H9 (cell line): ENCODE data around the gene TEX2. TPM values are rescaled to one million over a fixed set of nuclear protein-coding genes. Genes with fewer than 3 reads are reported as not detected.

Source experiments
- DNase-seq: peaks from one replicate; pipeline ENCODE4 v3.0.0-alpha.2; 2017
- H2AFZ ChIP-seq: one replicate; pipeline ENCODE4 v1.6.1; 2013; ENCODE audit warnings: mild to moderate bottlenecking, low read length, control low read depth, moderate library complexity
- H2AK5ac ChIP-seq: 2 replicates; pipeline ENCODE4 v1.6.1; 2013; ENCODE audit warnings: low read length, control low read depth, mixed read lengths; ENCODE audit not compliant: insufficient read length
- H2BK120ac ChIP-seq: one replicate; pipeline ENCODE4 v1.6.1; 2013; ENCODE audit warnings: low read depth, mild to moderate bottlenecking, low read length, control low read depth, inconsistent platforms; ENCODE audit not compliant: poor library complexity, severe bottlenecking
- H2BK12ac ChIP-seq: 2 replicates; pipeline ENCODE4 v1.6.1; 2013; ENCODE audit warnings: low read length, control low read depth, mixed read lengths, low read depth; ENCODE audit not compliant: insufficient read length
- H2BK15ac ChIP-seq: 2 replicates; pipeline ENCODE4 v1.6.1; 2013; ENCODE audit warnings: low read depth, low read length, control low read depth
- H2BK20ac ChIP-seq: one replicate; pipeline ENCODE4 v1.6.1; 2013; ENCODE audit warnings: low read depth, mild to moderate bottlenecking, low read length, control low read depth, inconsistent platforms; ENCODE audit not compliant: poor library complexity, severe bottlenecking
- H2BK5ac ChIP-seq: 2 replicates; pipeline ENCODE4 v1.6.1; 2013; ENCODE audit warnings: low read length, control low read depth, mixed read lengths; ENCODE audit not compliant: insufficient read length
- H3K14ac ChIP-seq: 2 replicates; pipeline ENCODE4 v1.6.1; 2013; ENCODE audit warnings: low read length, control low read depth; ENCODE audit not compliant: insufficient read depth
- H3K18ac ChIP-seq: 2 replicates; pipeline ENCODE4 v1.6.1; 2013; ENCODE audit warnings: low read depth, mild to moderate bottlenecking, mixed read lengths, low read length, control low read depth; ENCODE audit not compliant: insufficient read length
- H3K23ac ChIP-seq: 2 replicates; pipeline ENCODE4 v1.6.1; 2013; ENCODE audit warnings: low read length, control low read depth, mixed read lengths, low read depth; ENCODE audit not compliant: insufficient read length
- H3K23me2 ChIP-seq: 2 replicates; pipeline ENCODE4 v1.6.1; 2013; ENCODE audit warnings: low read depth, mild to moderate bottlenecking, mixed read lengths, low read length, control low read depth; ENCODE audit not compliant: insufficient read length, poor library complexity, severe bottlenecking
- H3K27ac ChIP-seq: 2 replicates; pipeline ENCODE4 v1.5.1; 2013; ENCODE audit warnings: low read length, control low read depth, mixed read lengths, low read depth; ENCODE audit not compliant: insufficient read length
- H3K27me3 ChIP-seq: 2 replicates; pipeline ENCODE4 v1.6.1; 2013; ENCODE audit warnings: low read length, control low read depth, inconsistent platforms; ENCODE audit not compliant: insufficient read depth
- H3K4ac ChIP-seq: 2 replicates; pipeline ENCODE4 v1.6.1; 2013; ENCODE audit warnings: low read depth, mild to moderate bottlenecking, control low read depth, inconsistent platforms, low read length, moderate library complexity
- H3K4me1 ChIP-seq: 2 replicates; pipeline ENCODE4 v1.6.1; 2013; ENCODE audit warnings: low read length, control low read depth, inconsistent platforms; ENCODE audit not compliant: insufficient read depth
- H3K4me2 ChIP-seq: 2 replicates; pipeline ENCODE4 v1.6.1; 2013; ENCODE audit warnings: low read length, control low read depth, mixed read lengths; ENCODE audit not compliant: insufficient read length, insufficient read depth
- H3K56ac ChIP-seq: 2 replicates; pipeline ENCODE4 v1.6.1; 2013; ENCODE audit warnings: low read depth, mild to moderate bottlenecking, mixed read lengths, low read length, control low read depth; ENCODE audit not compliant: insufficient read length
- H3K79me1 ChIP-seq: 2 replicates; pipeline ENCODE4 v1.6.1; 2013; ENCODE audit warnings: low read depth, mild to moderate bottlenecking, moderate library complexity, low read length, control low read depth, inconsistent platforms; ENCODE audit not compliant: insufficient read depth, poor library complexity, severe bottlenecking
- H3K79me2 ChIP-seq: 2 replicates; pipeline ENCODE4 v1.6.1; 2013; ENCODE audit warnings: low read length, control low read depth, inconsistent platforms; ENCODE audit not compliant: insufficient read depth
- H3K9ac ChIP-seq: 2 replicates; pipeline ENCODE4 v1.6.1; 2013; ENCODE audit warnings: low read length, control low read depth, mixed read lengths; ENCODE audit not compliant: insufficient read length; ENCODE audit errors: extremely low read depth
- H3K9me3 ChIP-seq: one replicate; pipeline ENCODE4 v1.6.1; 2013; ENCODE audit warnings: low read depth, low read length, inconsistent platforms; ENCODE audit not compliant: control insufficient read depth
- H3T11ph ChIP-seq: one replicate; pipeline ENCODE4 v1.6.1; 2013; ENCODE audit warnings: mild to moderate bottlenecking, low read length, control low read depth, inconsistent platforms
- H4K20me1 ChIP-seq: one replicate; pipeline ENCODE4 v1.6.1; 2013; ENCODE audit not compliant: control insufficient read depth, insufficient read length, insufficient read depth
- H4K5ac ChIP-seq: 2 replicates; pipeline ENCODE4 v1.6.1; 2013; ENCODE audit warnings: low read depth, mild to moderate bottlenecking, mixed read lengths, low read length, control low read depth; ENCODE audit not compliant: insufficient read length
- H4K8ac ChIP-seq: replicated peaks from 2 replicates; pipeline ENCODE4 v1.6.1; 2013; ENCODE audit warnings: low read length, control low read depth, mixed read lengths, low read depth; ENCODE audit not compliant: insufficient read length
- H4K91ac ChIP-seq: 2 replicates; pipeline ENCODE4 v1.6.1; 2013; ENCODE audit warnings: low read depth, mild to moderate bottlenecking, moderate library complexity, mixed read lengths, low read length, control low read depth; ENCODE audit not compliant: insufficient read length
- H3K27ac Mint-ChIP-seq, 3 experiments: 2 replicates in 2 of 3; 3 replicates in 1 of 3; pipeline ENCODE4 v1.8.0; 2020 to 2021; ENCODE audit warnings: mixed read lengths in 3 of 3, mild to moderate bottlenecking in 1 of 3, moderate library complexity in 1 of 3
- H3K27me3 Mint-ChIP-seq: 2 replicates; pipeline ENCODE4 v1.8.0; 2021; ENCODE audit warnings: low read depth, mild to moderate bottlenecking, moderate library complexity, mixed read lengths
- H3K36me3 Mint-ChIP-seq, 3 experiments: 2 replicates in 2 of 3; 3 replicates in 1 of 3; pipeline ENCODE4 v1.8.0; 2020 to 2021; ENCODE audit warnings: low read depth in 3 of 3, mixed read lengths in 3 of 3; ENCODE audit not compliant: insufficient read depth in 1 of 3
- H3K4me1 Mint-ChIP-seq, 2 experiments: 2 replicates each; pipeline ENCODE4 v1.8.0; 2020; ENCODE audit warnings: mixed read lengths in 2 of 2
- H3K4me3 Mint-ChIP-seq, 2 experiments: 2 replicates in 1 of 2; 3 replicates in 1 of 2; pipeline ENCODE4 v1.8.0; 2020 to 2021; ENCODE audit warnings: mild to moderate bottlenecking in 2 of 2, mixed read lengths in 2 of 2, moderate library complexity in 1 of 2
- H3K9me3 Mint-ChIP-seq, 2 experiments: 2 replicates in 1 of 2; 3 replicates in 1 of 2; pipeline ENCODE4 v1.8.0; 2020; ENCODE audit warnings: mild to moderate bottlenecking in 2 of 2, mixed read lengths in 2 of 2, moderate library complexity in 1 of 2
- WGBS: extraction: QIAGEN DNeasy Blood & Tissue Kit; methylation state at CpG from one replicate; pipeline ENCODE4 v1.1.7; 2013; ENCODE audit warnings: missing lambda C conversion rate, low lambda C conversion rate, mixed read lengths; ENCODE audit not compliant: insufficient read length; ENCODE audit errors: extremely low coverage; 5-methylcytosine and 5-hydroxymethylcytosine counted together
- total RNA-seq: library from RNA; stranded (reverse); gene quantifications from 2 replicates; pipeline ENCODE4 v1.2.1, GENCODE V29; 2021
- TF ChIP-seq, protein P1 (sequence below): fragments of 200-600 bp; sonication (generic); conservative IDR thresholded peaks from 3 replicates; pipeline ENCODE4 v1.8.0; 2021; ENCODE audit warnings: antibody characterized with exemption, mild to moderate bottlenecking

Gene TEX2
- total RNA-seq, 1 experiment from 2014 or later = 12.2 TPM

DNA sequence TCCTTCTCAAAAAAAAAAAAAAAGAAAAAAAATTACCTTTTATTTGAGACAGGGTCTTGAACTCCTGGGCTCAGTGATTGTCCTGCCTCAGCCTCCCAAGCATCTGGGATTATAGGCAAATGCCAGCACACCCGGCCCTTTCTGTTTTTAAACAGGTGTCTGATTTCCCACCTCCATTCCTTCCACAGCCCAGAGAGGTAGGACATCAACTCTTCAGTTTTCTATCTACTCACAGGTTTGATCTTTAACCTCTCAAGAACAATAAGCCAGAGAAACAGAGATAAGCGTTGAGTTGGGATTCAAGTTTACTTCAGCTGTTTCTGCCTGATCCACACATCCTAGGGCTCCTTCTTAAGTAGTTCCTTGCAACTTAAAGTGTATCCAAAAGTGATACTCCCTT lies 41.5 kb upstream of the TEX2 start:
- Histone ChIP-seq H3K9me3 (no peaks in the 10 kb centered on the region), H3K4me1 (no peaks in the 10 kb centered on the region), H3K18ac (no peak overlapping the region), H3K79me1 (no peaks in the 10 kb centered on the region), H4K20me1 (no peaks in the 10 kb centered on the region), H2BK12ac (no peak overlapping the region), H2BK120ac (no peak overlapping the region), H3K27me3 (no peaks in the 10 kb centered on the region), H2BK15ac (no peak overlapping the region), H3K9ac (no peak overlapping the region), H3K56ac (no peak overlapping the region), H4K8ac (no peak overlapping the region), H3K14ac (no peak overlapping the region), H3K27ac (no peak overlapping the region), H2AFZ (no peak overlapping the region), H2BK20ac (no peak overlapping the region), H4K5ac (no peak overlapping the region), H4K91ac (no peak overlapping the region), H3K79me2 (no peaks in the 10 kb centered on the region), H3K4me2 (no peak overlapping the region), H3K4ac (no peak overlapping the region), H3T11ph (no peak overlapping the region), H3K23ac (no peak overlapping the region), H2BK5ac (no peak overlapping the region), H3K23me2 (no peaks in the 10 kb centered on the region), H2AK5ac (no peak overlapping the region)
- no CpG with 5 or more reads among the region's 2 CpGs for WGBS
- Mint-ChIP-seq H3K27me3 (no peaks in the 10 kb centered on the region), H3K27ac (no peak overlapping the region), H3K4me1 (no peaks in the 10 kb centered on the region), H3K9me3 (peaks cover 0 to 2% of the 10 kb centered on the region in 2 experiments; a peak in 1 of 5 replicates), H3K4me3 (no peak overlapping the region), H3K36me3 (no peaks in the 10 kb centered on the region)
- TF ChIP-seq, protein P1, sequence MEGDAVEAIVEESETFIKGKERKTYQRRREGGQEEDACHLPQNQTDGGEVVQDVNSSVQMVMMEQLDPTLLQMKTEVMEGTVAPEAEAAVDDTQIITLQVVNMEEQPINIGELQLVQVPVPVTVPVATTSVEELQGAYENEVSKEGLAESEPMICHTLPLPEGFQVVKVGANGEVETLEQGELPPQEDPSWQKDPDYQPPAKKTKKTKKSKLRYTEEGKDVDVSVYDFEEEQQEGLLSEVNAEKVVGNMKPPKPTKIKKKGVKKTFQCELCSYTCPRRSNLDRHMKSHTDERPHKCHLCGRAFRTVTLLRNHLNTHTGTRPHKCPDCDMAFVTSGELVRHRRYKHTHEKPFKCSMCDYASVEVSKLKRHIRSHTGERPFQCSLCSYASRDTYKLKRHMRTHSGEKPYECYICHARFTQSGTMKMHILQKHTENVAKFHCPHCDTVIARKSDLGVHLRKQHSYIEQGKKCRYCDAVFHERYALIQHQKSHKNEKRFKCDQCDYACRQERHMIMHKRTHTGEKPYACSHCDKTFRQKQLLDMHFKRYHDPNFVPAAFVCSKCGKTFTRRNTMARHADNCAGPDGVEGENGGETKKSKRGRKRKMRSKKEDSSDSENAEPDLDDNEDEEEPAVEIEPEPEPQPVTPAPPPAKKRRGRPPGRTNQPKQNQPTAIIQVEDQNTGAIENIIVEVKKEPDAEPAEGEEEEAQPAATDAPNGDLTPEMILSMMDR = no peak
- no peak for DNase-seq
